Left lung (tissue), 10 donors: ENCODE data around the gene DENND1A. TPM values are rescaled to one million over a fixed set of nuclear protein-coding genes. Genes with fewer than 3 reads are reported as not detected.

Source experiments
- ATAC-seq: fragments of 200-7000 bp; cut with Tn5 transposase; one replicate; pipeline ENCODE4 v1.9.1; 2020; ENCODE audit warnings: moderate library complexity
- DNase-seq, 4 donors: peaks; one replicate each; pipeline ENCODE4 v3.0.0-alpha.2; 2013 to 2020
- H3K27ac ChIP-seq, 2 donors: fragments of 200-600 bp; sonication (generic) in 1 of 2; one replicate each; pipeline versions ENCODE4 v1.5.0 to v1.8.0; 2020 to 2021
- H3K27me3 ChIP-seq, 2 donors: fragments of 200-600 bp; sonication (generic) in 1 of 2; one replicate each; pipeline versions ENCODE4 v1.5.0 to v1.8.0; 2020 to 2021
- H3K36me3 ChIP-seq, 2 donors: fragments of 200-600 bp; sonication (generic) in 1 of 2; one replicate each; pipeline versions ENCODE4 v1.5.0 to v1.8.0; 2020 to 2021
- H3K4me1 ChIP-seq, 2 donors: fragments of 200-600 bp; one replicate each; pipeline ENCODE4 v1.8.0; 2021
- H3K4me3 ChIP-seq, 2 donors: fragments of 200-600 bp; sonication (generic) in 1 of 2; one replicate each; pipeline versions ENCODE4 v1.5.0 to v1.8.0; 2020 to 2021; ENCODE audit warnings: mild to moderate bottlenecking in 1 of 2
- H3K9me3 ChIP-seq, 2 donors: fragments of 200-600 bp; sonication (generic) in 1 of 2; one replicate each; pipeline versions ENCODE4 v1.5.0 to v1.8.0; 2020 to 2021
- intact Hi-C, 2 donors: fragments of 100-400 bp; cut with DNase I; formaldehyde crosslinking; loops; one replicate each; pipeline versions ENCODE4 v1.11.2 to v1.14.2; 2022
- polyA plus RNA-seq, 6 donors: library from polyadenylated mRNA; unstranded; fragments of 120-200 nt; gene quantifications; one replicate each; pipeline ENCODE4 v1.2.1, GENCODE V29; 2013; ENCODE audit not compliant: insufficient read length in 6 of 6
- total RNA-seq, 2 donors: library from RNA; stranded (reverse); fragmentation: NEBNext Ultra II Directional; extraction: Animal tissue kit (Norgen Biotek cat#: 25700); gene quantifications; one replicate each; pipeline ENCODE4 v1.2.1, GENCODE V29; 2021
- TF ChIP-seq, protein P1 (sequence below), 2 donors: fragments of 200-600 bp; sonication (generic) in 1 of 2; IDR thresholded peaks; one replicate each; pipeline versions ENCODE4 v1.5.0 to v1.8.0; 2021; ENCODE audit warnings: antibody characterized with exemption in 2 of 2
- donor health status: DM: no; HTN: yes; CAD: no.
- donor health status: DM: no; HTN: no; CAD: no.

DENND1A gene
- total and polyA plus RNA-seq, 8 donors = 8.3 to 23.2 (median 9.7) TPM

DNA sequence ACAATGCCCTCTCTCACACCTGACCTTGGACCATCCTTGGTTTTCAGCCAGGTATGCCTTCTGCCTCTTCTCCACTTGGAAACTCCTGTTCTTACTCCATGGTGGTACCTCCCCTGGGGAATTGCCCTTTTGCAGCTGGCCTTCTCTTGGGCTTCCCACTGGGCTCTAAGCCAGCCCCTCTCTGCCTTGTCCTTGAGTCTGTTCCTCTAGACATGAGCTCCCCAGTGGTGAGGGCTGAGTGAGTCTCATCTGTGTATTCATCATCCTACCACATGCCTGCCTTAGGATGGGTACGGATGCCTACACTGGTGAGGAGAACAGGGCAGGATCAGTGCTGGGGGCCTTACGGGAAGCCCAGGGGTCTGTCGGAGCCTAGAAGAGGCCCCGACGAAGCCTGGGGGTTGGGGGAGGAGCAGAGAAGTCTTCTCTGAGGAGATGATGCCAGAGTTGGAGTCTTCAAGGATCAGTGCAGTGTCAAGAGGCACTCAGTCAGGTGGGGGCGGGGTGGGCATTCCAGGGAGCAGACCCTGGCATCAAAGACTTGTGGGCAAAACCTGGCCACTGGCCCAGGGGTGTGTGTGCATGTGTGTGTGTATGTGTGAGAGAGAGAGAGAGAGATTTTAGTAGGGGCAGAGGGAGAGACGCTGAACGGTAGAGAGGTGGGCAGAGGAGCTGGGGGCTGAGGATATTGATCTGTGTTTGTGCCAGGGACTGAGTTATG, 579.2 kb downstream of the DENND1A start:
- TF ChIP-seq, protein P1, sequence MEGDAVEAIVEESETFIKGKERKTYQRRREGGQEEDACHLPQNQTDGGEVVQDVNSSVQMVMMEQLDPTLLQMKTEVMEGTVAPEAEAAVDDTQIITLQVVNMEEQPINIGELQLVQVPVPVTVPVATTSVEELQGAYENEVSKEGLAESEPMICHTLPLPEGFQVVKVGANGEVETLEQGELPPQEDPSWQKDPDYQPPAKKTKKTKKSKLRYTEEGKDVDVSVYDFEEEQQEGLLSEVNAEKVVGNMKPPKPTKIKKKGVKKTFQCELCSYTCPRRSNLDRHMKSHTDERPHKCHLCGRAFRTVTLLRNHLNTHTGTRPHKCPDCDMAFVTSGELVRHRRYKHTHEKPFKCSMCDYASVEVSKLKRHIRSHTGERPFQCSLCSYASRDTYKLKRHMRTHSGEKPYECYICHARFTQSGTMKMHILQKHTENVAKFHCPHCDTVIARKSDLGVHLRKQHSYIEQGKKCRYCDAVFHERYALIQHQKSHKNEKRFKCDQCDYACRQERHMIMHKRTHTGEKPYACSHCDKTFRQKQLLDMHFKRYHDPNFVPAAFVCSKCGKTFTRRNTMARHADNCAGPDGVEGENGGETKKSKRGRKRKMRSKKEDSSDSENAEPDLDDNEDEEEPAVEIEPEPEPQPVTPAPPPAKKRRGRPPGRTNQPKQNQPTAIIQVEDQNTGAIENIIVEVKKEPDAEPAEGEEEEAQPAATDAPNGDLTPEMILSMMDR (IDR thresholded peaks at IDR 0.05) = no peak
- Histone ChIP-seq H3K4me3 (no peak overlapping the region), H3K27me3 (peaks cover 0 to 46% of the 10 kb centered on the region in 2 donors), H3K4me1 (peaks cover 0 to 5% of the 10 kb centered on the region in 2 donors), H3K9me3 (no peaks in the 10 kb centered on the region), H3K36me3 (no peaks in the 10 kb centered on the region), H3K27ac (no peak overlapping the region)
- ATAC-seq = no peak
- intact Hi-C loops = loop anchor here in 1 of 2 donors (10.0 kb wide), 1 partner anchor 266 kb away; no protein-coding TSS in a partner anchor
- DNase-seq = no peak

DNA sequence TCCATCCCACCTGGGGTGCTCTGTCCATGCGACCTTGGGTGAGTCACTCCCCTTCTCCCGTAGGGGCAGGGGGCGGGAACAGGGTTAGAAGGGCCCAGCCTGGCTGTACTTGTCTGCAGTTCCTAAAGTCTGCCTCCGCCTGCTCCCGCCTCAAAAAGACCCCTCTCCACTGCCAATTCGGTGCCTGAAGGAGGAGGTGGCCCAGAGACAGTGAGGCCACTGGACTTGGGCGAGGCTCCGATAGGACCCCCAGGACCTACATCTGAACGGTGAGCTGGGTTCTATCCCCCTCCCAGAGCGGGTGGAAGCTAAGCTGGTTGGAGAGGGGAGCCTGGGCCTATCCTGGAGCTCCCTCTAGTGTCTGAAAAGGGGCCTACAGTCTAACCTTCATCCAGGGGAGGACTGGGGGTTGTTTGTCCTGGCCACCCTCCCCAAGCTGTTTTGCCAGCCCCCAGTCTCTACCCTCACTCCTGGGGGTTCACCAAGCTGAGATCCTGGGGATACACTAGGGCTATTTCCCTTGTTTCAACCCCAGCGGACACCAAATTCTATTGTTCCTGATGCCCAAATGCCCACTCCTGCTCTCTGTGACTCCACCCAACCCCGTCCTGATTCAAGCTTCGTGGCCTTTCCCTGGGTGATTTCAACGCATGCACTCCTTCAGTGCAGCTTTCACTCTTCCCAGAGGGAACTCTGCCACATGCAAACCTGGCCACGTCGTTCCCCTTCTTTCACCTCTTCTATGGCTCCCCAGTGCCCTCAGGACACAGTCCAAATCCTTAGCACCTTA, 580.0 kb downstream of the DENND1A start:
- intact Hi-C loops = loop anchor here in 1 of 2 donors (10.0 kb wide), 1 partner anchor 265 kb away; no protein-coding TSS in a partner anchor
- Histone ChIP-seq H3K27me3 (peaks cover 0 to 45% of the 10 kb centered on the region in 2 donors), H3K9me3 (no peaks in the 10 kb centered on the region), H3K36me3 (no peaks in the 10 kb centered on the region), H3K4me1 (peaks cover 0 to 5% of the 10 kb centered on the region in 2 donors), H3K27ac (no peak overlapping the region), H3K4me3 (no peak overlapping the region)
- ATAC-seq = peak; percentile 91
- DNase-seq = peak in 2 of 4 donors; percentile 50 to 65
- TF ChIP-seq, protein P1 (IDR thresholded peaks at IDR 0.05) = peak; percentile 91 to 95

DNA sequence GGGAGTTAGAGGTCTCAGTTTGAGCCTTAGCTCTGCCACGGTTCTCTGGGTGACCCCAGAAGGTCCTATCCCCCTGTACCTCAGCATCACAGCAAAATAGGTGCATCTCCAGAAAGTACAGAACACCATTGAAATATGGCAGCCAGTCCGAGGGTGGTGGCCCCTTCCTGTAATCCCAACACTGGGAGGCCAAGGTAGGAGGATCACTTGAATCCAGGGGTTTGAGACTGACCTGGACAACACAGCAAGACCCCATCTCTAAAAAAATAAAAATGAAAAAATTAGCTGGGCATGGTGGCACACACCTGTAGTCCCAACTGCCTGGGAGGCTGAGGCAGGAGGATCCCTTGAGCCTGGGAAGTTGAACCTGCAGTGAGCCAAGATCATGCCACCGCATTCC, 580.9 kb downstream of the DENND1A start:
- Histone ChIP-seq H3K4me3 (no peak overlapping the region), H3K36me3 (no peaks in the 10 kb centered on the region), H3K4me1 (peaks cover 0 to 2% of the 10 kb centered on the region in 2 donors), H3K27me3 (peaks cover 0 to 38% of the 10 kb centered on the region in 2 donors), H3K9me3 (no peaks in the 10 kb centered on the region), H3K27ac (no peak overlapping the region)
- TF ChIP-seq, protein P1 (IDR thresholded peaks at IDR 0.05) = no peak
- DNase-seq (no peak), ATAC-seq (no peak)
- intact Hi-C loops = no loop called here

DNA sequence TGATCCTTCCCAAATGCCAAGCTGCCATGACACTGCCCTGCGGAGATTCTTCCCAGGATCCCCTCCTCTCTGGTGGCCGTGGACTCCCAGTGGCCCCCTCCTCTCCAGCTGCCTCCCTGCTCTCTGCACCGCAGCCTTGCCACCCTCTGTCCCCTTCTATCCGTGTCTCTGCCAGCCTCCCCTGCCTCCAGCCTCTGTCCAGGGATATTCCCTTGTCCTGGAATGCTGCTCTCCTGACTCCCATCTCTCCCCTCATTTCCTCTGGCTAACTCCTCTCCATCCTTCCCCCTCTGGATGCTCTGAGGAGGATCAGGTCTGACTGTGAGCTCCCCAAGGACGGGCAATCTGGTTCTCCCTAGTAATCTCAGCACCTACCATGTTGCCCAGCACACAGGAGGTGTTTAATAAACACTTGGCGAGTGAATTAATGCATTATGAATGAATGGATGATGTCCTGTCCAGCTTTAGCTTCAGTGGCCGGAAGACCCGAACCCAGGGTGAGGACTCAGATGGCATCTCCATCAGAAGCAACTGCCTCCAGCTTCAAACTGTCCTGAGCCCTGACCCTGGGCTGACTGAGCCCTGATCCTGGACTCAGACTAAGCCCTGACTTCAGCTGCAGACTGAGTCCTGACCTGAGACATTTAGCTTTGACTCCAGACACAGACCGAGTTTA, 581.5 kb downstream of the DENND1A start:
- Histone ChIP-seq H3K27me3 (peaks cover 0 to 32% of the 10 kb centered on the region in 2 donors), H3K27ac (no peak overlapping the region), H3K9me3 (no peaks in the 10 kb centered on the region), H3K4me3 (no peak overlapping the region), H3K4me1 (no peaks in the 10 kb centered on the region), H3K36me3 (no peaks in the 10 kb centered on the region)
- no peak for ATAC-seq
- DNase-seq = peak in 1 of 4 donors; percentile 8
- intact Hi-C loops = no loop called here
- TF ChIP-seq, protein P1 (IDR thresholded peaks at IDR 0.05) = no peak
